HG03469 (cell line): ENCODE results near the gene TMEM87A.
"Not testable (repeated sequence)": the region's sequence is repeated elsewhere in the genome, so short reads cannot be mapped to it uniquely, and the experiment has no call there.

Experiments
- ATAC-seq: cut with Tn5 transposase; IDR thresholded peaks from one replicate; pipeline ENCODE4 v1.9.1; 2021; ENCODE audit warnings: mild to moderate bottlenecking, moderate library complexity, moderate number of reproducible peaks; ENCODE audit not compliant: unreplicated experiment

Gene TMEM87A

DNA sequence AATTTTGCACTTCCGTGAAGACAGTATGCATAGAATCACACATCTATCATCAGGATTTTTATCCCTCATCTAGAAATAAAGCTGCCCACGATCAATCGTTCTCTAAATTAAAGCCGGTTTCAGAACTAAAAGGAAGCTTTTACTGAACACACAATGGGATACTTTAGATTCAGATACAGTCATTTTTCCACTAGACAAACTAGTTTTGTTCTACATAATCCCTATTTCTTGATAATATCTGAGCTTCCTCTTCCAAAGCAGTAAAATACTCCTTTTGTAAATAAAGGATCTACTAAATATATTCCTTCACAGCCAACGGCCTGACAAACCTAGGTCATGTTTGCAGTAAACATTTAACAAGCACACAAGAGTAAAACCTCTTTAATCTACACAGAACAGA is 2.2 kb downstream of the TMEM87A start:
- ATAC-seq: no peak

- ATAC-seq: no peak
Measured at GRCh38 chr15:42270551-42270950, 2.7 kb downstream of the TMEM87A start.

DNA sequence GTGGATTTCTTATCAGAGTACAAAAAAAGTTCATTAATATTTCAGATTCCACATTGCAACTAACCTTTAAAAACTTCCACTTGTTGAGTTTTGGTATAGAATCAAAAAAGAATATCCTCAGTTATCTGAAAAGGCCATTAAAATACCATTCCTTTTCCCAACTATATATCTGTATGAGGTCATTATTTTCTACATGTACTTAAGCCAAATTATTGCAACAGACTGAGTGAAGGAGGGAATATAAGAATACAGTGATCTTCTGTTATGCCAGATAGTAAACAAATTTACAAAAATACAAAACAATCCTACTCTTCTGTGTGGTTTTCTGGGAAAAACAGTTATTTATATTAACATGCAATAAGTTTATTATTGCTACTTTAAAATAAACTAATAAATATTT is 5.9 kb downstream of the TMEM87A start:
- no peak for ATAC-seq

DNA sequence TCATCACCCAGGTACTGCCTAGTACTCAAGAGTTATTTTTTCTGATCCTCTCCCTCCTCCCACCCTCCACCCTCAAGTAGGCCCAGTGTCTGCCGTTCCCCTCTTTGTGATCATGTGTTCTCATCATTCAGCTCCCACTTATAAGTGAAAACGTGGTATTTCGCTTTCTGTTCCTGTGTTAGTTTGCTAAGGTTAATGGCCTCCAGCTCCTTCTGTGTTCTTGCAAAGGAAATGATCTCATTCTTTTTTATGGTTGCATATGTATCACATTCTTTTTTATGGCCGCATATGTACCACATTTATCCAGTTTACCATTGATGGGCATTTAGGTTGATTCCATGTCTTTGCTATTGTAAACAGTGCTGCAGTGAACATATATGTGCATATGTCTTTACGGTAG is 8.4 kb downstream of the TMEM87A start:
- no peak for ATAC-seq

DNA sequence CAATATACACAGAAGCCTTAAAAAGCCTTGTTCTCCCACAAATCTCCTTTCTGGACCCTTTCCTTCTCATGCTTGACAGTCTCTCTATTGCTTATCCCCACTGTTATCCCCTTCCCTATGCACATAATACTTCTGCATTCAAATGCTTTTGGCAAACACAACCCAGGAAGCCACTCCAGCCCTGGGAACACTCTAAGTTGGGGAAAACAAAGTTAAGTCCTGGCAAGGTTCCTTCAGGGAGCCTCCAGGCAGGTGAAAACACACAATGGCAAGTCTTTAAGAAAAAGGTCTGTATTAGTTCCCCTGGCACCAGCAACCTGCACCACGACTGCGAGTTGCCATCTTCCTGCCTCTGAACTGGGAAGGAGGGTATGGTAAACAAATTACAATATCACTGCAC is 19.9 kb downstream of the TMEM87A start:
- no peak for ATAC-seq

DNA sequence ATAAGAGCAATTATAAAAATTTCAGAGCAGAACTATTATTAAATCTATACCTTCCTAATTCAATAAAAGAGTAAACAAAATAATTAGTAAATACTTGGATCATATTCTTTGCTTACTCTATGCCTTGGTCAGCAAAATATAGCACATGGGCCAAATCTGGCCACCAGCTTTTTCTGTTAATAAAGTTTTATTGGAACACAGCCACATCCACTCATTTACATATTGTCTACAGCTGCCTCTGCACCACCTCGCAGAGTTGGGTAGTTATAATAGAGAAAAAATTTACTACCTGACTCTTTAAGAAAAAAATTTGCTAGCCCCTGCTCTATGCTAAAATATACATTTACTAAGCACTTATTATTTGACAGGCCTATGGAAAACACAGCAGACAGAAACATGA is 32.4 kb downstream of the TMEM87A start:
- no peak for ATAC-seq

DNA sequence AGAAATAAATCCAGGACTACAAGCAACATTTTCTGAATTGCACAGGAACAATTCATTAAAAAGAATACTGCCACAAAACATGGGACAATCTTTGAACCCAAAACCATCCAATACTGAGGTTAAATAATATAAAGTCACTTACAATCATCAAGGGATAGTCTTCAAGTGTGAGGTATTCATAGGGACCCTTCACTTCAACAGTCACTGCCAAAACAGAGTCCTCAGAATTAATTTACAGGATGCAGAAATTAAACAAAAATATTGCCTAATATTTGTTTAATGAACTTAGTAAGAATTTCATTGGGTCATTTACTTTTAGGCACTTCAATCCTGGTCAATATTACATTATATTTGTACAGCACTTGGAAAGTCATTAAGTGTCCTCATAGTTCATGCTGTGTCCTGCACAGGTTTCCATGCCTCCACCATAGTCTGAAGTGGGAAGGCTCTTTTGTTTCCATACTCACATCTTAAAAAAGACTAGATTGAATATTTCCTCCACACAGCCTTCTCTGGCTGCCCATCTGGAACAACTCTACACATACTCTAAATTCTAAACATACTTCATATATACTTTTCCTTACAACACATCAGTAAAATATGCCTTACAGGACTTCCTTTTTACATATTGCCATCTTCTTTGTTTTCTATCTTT is 33.6 kb downstream of the TMEM87A start:
- no peak for ATAC-seq

GRCh38 chr15:42233107-42233506 is 40.1 kb downstream of the TMEM87A start:
- ATAC-seq: no peak

DNA sequence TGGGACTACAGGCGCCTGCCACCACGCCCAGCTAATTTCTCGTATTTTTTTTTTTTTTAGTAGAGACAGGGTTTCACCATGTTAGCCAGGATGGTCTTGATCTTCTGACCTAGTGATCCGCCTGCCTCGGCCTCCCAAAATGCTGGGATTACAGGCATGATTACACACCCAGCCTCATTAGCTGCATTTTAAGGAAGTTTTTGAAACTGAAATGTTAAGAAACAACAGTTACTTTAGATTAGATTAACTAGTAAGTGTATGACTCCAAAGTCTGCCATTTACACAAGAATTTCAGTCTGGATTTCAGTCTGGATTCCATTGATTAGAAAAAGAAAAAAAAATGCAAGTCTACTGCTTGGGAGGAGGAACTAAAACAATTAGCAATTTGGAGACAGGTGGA is 40.6 kb downstream of the TMEM87A start:
- no peak for ATAC-seq

- ATAC-seq: no peak
Measured at GRCh38 chr15:42231088-42231487, 42.1 kb downstream of the TMEM87A start.

DNA sequence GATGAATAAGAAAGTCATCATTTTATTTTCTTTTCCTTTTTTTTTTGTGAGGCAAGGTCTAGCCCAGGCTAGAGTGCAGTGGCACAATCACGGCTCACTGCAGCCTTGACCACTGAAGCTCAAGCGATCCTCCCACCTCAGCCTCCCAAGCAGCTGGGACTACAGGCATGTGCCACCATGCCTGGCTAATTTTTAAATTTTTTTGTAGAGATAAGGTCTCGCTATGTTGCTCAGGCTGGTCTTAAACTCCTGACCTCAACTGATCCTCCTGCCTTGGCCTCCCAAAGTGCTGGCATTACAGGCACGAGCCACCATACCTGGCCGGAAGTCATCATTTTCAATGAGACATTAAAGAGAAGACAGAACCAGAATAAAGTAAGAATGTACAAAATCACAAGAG is 44.3 kb downstream of the TMEM87A start:
- not testable (repeated sequence) for ATAC-seq

GRCh38 chr15:42228036-42228435 is 45.2 kb downstream of the TMEM87A start:
- ATAC-seq: no peak

GRCh38 chr15:42226648-42227047 is 46.6 kb downstream of the TMEM87A start:
- no peak for ATAC-seq

DNA sequence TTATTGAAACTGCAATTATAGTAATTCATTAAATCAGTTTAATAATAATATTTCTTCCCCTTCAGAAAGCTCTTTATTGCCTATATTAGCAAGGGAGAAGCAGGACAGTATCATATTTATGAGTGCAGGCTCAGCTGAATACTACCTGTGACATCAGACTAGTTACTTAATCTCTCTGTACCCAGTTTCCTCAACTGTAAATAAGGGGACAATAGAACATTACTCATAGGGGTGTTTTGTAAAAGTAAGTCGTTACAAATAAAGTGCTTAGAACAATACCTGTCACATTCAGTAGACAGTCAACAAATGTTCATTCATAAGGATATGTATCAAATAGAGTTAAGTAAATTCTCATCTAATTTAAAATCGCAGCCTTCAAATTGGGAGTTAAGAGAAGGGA is 53.0 kb downstream of the TMEM87A start:
- ATAC-seq: no peak

DNA sequence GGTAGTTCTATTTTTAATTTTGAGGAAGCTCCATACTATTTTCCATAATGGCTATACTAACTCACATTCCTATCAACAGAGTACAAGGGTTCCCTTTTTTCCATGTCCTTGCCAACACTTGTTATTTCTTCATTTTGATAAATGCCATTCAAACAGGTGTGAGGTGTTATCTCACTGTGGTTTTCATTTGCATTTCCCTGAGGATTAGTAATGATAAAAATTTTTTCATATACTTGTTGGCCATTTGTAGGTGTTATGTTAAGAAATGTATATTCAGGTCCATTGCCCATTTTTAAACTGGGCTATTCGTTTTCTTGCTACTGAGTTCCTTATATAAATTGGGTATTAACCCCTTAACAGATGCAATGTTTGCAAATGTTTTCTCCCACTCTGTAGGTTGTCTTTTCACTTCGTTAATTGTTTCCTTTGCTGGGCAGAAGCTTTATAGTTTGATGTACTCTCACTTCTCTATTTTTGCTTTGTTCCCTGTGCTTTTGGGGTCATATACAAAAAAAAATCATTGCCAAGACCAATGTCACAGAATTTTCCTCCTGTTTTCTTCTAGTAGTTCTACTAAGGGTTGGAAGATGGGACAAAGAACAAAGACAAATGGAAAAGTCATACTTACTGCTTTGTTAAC is 54.2 kb downstream of the TMEM87A start:
- no peak for ATAC-seq

- no peak for ATAC-seq
Measured at GRCh38 chr15:42217568-42217967, 55.7 kb downstream of the TMEM87A start.

DNA sequence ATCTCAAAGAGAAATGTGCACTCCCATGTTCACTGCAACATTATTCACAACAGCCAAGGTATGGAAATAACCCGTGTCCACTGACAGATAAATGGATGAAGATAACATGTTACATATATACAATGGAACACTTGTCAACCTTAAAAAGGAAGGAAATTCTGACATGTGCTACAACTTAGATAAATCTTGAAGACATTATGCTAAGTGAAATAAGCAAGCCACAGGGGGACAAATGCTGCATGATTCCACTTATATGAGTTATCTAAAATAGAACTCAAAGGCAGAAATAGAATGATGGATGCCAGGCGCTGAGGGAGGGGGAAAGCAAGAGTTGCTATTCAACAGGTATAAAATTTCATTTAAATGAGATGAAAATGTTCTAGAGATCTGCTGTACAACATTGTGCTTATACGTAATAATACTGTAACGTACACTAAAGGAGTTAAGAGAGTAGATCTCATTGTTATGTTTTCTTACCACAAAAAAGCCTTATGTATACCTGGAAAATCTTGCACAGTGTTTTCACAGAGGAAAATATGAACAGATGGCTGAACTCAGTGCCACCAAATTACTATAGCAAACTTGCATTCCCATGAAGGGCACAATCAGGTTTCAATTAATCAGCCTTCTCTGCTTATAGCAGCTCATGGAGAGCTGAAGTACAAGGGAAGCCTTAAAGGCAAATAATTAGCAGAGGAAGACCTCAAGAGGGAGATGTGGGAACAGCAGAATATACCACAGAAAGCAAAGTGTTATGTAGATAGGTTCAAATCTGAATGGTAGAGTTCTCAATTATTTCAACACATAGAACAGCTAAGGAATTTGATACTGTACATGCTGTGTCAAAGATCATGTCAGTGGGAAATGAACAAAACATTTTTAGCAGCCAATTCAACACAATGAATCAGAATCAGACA is 57.1 kb downstream of the TMEM87A start:
- no peak for ATAC-seq

DNA sequence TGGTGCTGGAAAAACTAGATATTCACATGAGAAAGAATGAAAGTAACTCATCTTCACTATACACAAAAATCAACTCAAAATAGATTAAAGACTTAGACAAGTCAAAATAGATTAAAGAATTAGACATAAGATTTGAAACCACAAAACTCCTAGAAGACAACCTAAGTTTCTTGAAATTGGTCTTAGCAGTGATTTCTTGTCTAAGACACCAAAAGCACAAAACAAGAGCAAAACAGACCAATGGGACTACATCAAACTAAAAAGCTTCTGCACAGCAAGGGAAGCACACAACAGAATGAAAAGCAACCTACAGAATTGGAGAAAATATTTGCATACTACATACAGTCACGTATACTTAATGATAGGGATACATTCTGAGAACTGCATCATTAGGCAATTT is 58.6 kb downstream of the TMEM87A start:
- ATAC-seq: no peak

DNA sequence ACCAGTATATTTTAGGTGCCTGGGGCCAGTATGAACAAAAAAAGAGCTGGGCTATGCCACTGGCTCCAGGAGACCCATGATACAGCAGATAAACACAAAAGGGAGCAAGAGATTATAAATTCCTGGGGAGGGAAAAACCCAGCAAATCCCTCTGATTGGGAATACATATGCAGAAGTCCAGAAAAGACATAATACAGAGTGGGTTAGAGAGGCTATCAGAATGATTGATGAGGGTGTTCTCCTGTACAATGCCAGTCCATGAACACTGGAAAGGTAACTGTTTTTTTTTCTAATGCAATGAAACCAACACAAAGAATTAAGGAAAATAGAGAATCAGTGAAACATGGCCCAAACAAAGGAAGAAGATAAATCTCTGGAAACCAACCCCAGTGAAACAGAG is 59.7 kb downstream of the TMEM87A start:
- no peak for ATAC-seq

- ATAC-seq: no peak
Measured at GRCh38 chr15:42210696-42211095, 62.5 kb downstream of the TMEM87A start.

GRCh38 chr15:42207674-42208579 is 65.3 kb downstream of the TMEM87A start, which contains the start of gene VPS39:
VPS39 (minus strand) TSS chr15:42208304; CDS start chr15:42208153, 151 bp downstream.
- peak; percentile 66 for ATAC-seq
